NCI-H2196 treated with DMSO at 0.1 percent for 48 hours (cell line): ENCODE data around the gene ZSCAN2.
"Not testable (repeated sequence)": the region's sequence is repeated elsewhere in the genome, so short reads cannot be mapped to it uniquely, and the experiment has no call there.

Source experiments
- DNase-seq: peaks from one replicate; lab custom pipeline; 2025; ENCODE audit not compliant: unreplicated experiment; lab: John Stamatoyannopoulos, UW

Gene ZSCAN2

DNA sequence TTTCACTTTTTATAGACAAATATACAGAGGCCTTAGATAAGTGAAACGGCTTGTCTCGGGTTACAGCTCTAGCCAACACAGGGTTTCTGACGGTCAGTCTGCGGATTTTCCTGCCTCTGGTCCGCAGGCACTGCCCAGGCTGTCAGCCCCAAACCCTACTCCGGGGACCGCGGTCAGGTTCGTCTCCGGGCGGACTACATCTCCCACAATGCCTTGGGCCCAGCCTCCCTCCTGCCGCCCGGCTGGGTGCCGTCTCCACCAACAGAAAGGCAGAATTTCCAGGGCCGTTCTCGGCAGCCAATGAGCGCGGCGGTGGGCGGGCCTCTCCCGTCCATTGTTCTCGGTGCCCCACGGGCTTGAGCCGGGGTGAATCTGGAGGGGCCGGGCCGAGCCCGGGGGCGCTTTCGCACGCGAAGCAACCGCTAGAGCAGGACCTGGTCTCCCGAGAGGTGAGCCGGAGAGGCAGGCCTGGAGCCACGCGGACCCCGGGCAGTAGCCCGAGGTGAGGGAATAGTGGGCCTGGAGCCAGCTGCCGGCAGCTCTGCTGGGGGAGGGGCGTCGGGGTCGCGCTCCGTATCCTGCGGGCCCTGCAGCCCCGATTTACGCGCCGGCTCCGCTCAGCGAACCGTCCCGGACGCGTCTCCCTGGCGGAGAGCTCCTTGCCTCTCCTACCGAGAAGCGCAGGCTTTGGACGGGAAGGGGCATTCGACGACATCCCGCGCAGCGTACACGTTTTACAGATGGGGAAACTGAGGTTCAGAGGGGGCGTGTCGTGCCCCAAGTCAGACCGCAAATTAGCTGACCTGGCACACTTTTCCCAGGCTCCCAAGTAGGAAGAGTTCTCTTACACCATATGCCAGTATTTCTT lies at the start of gene ZSCAN2:
ZSCAN2 (plus strand) TSS at position 323 of the 868 bp plus-strand sequence. CDS start 2,919 bp downstream, outside the sequence.
- peak; percentile 74 for DNase-seq

DNA sequence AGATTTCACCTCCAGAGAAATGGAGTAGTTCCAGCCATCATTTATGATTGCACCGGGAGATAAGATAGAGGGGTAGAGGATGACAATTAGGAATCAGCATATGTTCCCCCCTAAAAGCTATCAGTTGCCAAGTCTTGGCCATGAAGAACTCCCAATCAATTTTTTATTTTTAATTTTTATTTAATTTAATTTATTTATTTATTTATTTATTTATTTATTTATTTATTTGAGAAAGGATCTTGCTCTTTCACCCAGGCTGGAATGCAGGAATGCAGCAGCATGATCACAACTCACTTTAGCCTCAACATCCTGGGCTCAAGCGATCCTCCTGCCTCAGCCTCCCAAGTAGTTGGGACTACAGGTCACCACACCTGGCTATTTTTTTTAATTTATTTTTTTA lies 49.2 kb upstream of the ZSCAN2 start:
- DNase-seq: not testable (repeated sequence)

DNA sequence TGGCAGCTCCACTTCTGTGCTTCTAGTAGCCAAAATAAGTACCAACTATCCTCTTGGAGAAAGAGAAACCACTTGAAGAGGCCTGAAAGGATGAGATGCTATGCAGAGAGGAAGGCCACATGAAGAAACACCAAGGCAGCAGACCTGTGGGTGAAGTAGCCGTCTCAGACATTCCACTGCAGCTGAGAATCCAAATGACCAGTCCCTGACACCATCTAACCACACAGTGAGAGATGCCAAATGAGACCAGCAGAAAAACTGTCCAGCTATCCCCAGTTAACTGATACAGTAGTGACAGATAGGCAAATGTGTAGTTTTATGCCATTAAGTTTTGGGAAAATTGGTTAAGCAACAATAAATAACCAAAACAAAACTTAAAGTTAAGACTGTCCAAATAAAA lies 47.9 kb upstream of the ZSCAN2 start:
- no peak for DNase-seq

GRCh38 chr15:84556690-84557089 lies 44.1 kb upstream of the ZSCAN2 start:
- not testable (repeated sequence) for DNase-seq

DNA sequence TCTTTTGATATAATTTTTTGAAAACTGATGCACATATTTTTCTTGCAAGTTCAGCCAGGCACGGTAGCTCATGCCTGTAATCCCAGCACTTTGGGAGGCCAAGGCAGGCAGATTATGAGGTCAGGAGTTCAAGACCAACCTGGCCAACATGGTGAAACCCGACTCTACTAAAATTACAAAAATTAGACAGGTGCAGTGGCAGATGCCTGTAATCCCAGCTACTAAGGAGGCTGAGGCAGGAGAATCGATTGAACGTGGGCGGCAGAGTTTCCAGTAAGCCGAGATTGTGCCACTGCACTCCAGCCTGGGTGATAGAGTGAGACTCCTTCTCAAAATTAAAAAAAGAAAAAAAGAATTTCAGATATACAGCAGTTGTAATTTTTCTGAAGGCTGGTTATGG lies 32.8 kb upstream of the ZSCAN2 start:
- DNase-seq: not testable (repeated sequence)

- no peak for DNase-seq
Observed at GRCh38 chr15:84570164-84570735, 30.6 kb upstream of the ZSCAN2 start.

DNA sequence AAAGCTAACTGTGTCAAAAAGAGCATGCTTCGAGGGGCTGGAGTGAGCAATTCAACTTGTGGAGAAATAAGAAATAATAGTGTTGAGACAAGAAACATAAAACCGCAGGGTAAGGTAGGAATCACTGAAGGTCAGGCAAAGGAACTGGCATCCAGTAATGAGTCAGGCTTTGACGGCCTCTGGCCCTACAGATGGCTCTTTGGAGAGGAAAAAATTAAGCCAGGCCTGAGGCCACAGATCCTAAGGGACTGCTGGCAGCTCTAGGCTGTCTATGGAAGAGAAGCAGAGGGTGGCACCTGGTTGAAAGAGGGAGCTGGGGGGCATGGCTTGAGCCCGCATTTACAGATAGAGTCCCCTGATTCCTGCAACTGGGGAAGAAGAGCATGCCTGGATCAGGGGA lies 28.6 kb upstream of the ZSCAN2 start:
- no peak for DNase-seq

- no peak for DNase-seq
Observed at GRCh38 chr15:84575493-84575892, 25.3 kb upstream of the ZSCAN2 start.

GRCh38 chr15:84577891-84578290 lies 22.9 kb upstream of the ZSCAN2 start:
- not testable (repeated sequence) for DNase-seq

DNA sequence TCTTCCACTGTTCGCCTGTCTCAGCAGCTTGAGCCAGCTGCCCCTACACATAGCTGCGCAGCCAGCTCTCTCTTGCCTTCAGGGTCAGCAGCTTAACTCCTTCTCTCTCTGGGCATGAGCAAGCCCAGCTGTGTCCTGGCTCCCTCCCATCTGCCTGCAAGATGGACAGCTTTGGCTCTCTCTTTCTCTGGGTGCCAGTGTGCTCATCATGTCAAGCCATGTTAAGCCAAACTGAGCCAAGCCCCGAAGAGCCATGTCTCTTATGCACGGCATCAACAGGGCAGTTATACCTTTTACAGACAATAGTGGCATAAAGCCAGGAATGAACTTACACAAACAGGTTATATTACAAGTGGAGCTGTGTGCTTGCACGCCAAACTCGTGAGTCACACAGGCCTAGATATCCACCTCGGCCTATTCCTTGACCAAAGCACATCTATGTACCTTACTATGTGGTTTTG lies 21.5 kb upstream of the ZSCAN2 start:
- peak; percentile 1 for DNase-seq

DNA sequence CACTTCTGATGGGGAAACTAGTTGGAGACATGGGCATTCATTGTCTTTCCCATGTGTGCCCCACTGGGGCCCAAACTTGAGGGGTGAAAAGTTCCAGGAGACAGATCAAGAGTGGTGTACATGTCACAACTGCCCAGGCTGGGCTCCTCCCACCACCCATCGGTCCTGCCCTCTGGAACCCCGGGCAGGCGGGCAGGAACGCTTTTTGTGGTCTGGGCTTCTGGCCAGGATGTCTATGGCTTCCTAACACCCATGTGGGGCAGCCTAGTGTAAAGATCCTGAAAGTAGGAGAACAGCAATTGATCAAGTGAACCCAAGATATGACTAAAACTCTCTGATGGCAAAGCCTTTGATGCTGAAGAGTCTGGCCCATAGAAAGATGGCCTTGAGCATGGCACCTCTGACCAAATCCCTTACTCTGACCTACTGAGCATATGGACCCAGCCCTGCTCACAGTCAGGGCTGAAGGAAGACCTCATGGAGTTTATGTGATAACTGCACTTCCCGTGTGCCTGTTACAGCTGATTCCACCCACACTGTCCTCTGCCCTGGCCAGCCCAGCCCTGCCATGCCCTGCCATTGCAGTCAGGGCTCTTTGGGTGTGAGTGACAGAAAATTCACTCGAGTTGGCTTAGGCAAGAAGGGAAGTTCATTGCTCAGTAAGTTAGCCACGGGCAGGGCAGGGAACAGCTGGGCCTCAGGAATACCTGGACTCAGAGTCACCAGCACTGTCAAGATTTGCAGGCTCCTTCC lies 19.0 kb upstream of the ZSCAN2 start:
- DNase-seq: not testable (repeated sequence)

DNA sequence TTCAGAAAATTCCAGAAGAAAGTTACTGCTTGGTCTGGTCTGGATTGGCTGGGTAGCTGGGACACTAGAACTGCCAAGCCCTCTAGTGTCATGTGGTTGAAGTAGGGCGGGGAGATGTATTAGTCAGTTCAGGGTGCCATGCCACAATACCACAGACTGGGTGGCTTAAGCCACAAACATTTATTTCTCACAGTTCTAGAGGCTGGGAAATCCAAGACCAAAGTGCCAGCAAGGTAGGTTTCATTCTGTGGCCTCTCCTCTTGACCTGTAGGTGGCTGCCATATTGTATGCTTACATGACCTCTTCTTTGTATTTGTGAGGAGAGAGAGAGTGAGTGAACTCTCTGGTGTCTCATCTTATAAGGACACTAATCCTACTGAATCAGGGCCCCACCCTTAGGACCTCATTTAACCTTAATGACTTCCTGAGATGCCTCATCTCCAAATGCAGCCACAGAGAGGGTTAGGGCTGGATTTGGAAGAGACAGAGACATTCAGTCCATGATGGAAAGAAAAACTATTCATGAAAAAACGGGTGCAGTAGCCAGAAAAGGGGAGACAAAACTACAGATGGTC lies 18.1 kb upstream of the ZSCAN2 start:
- DNase-seq: no peak

GRCh38 chr15:84583921-84584320 lies 16.9 kb upstream of the ZSCAN2 start:
- DNase-seq: not testable (repeated sequence)

GRCh38 chr15:84586696-84587095 lies 14.1 kb upstream of the ZSCAN2 start:
- no peak for DNase-seq

- peak; percentile 52 for DNase-seq
Observed at GRCh38 chr15:84588053-84588874, 12.5 kb upstream of the ZSCAN2 start.

DNA sequence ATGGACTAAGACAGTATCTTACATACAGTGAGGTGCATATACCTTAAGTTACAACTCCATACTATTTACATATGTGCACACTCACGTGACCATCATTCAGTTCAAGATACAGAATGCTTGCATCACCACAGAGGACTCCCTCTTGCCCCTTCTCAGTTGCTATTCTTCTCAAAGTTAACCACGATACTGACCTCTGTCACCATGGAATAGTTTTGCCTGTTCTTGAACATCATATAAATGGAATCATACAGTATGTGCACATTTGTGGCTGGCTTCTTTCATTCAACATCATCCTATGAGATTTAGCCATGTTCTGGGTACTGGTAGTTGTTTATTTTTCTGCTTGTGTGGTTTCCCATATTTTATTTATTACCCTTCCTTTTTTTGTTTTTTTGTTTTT lies 10.4 kb upstream of the ZSCAN2 start:
- no peak for DNase-seq

GRCh38 chr15:84591815-84592214 lies 9.0 kb upstream of the ZSCAN2 start:
- DNase-seq: no peak

- DNase-seq: no peak
Observed at GRCh38 chr15:84594617-84595290, 6.1 kb upstream of the ZSCAN2 start.

DNA sequence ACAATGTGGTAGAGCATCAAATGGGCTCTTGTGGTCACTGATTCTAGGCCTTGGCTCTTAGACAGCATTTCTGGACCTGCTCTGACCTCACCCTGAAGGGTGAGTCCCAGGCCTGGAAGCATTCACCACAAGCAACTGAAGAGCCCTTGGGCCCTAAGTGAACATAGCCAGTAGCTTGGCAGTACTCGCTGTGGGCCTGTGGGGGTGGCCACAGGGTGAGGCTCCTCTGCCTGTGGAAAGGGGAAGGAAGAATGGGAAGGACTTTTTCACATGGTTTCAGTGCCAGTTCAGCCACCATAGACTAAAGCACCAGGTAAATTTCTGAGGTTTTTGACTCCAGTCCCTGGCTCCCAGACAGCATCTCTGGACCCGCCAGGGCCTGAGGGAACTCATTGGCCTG lies 5.1 kb upstream of the ZSCAN2 start:
- no peak for DNase-seq

GRCh38 chr15:84597296-84597695 lies 3.5 kb upstream of the ZSCAN2 start:
- no peak for DNase-seq
